ENCODE data around the gene DPP4.

DPP4 gene

GRCh38 chr2:162092008-162092390 lies 18.0 kb upstream of the DPP4 start:
- Histone ChIP-seq H3K9me3 (ENCODE audit: low read depth, low read length) (no peaks in the 10 kb centered on the region), H3K27ac (no peak overlapping the region), H3K4me3 (no peak overlapping the region), H3K9ac (ENCODE audit: insufficient read length) (no peak overlapping the region), H3K36me3 (ENCODE audit: insufficient read depth, low read length) (no peaks in the 10 kb centered on the region)
- no peak for TF ChIP-seq EZH2 (IDR thresholded peaks at IDR 0.05)
- no peak for TF ChIP-seq FOXP2 (optimal IDR thresholded peaks at IDR 0.05; ENCODE audit: control extremely low read depth, extremely low read length, insufficient read depth)
- no peak for TF ChIP-seq POLR2AphosphoS5 (IDR thresholded peaks at IDR 0.05; ENCODE audit: borderline replicate concordance, low read depth, low read length)
- no peak for DNase-seq (ENCODE audit: low read depth, low spot score)

GRCh38 chr2:162091325-162092007 lies 17.5 kb upstream of the DPP4 start:
- H3K36me3 ChIP-seq (ENCODE audit: insufficient read depth, low read length): no peaks in the 10 kb centered on the region
- TF ChIP-seq EZH2 (IDR thresholded peaks at IDR 0.05) (no peak), FOXP2 (optimal IDR thresholded peaks at IDR 0.05; ENCODE audit: control extremely low read depth, extremely low read length, insufficient read depth) (no peak), POLR2AphosphoS5 (IDR thresholded peaks at IDR 0.05; ENCODE audit: borderline replicate concordance, low read depth, low read length) (no peak)
- H3K4me3 ChIP-seq: no peak overlapping the region
- H3K9ac ChIP-seq (ENCODE audit: insufficient read length): no peak overlapping the region
- H3K9me3 ChIP-seq (ENCODE audit: low read depth, low read length): no peaks in the 10 kb centered on the region
- no peak for DNase-seq (ENCODE audit: low read depth, low spot score)
- no peak overlapping the region for H3K27ac ChIP-seq

- Histone ChIP-seq H3K27ac (no peak overlapping the region), H3K9me3 (ENCODE audit: low read depth, low read length) (no peaks in the 10 kb centered on the region), H3K36me3 (ENCODE audit: insufficient read depth, low read length) (no peaks in the 10 kb centered on the region), H3K9ac (ENCODE audit: insufficient read length) (no peak overlapping the region), H3K4me3 (no peak overlapping the region)
- no peak for TF ChIP-seq EZH2 (IDR thresholded peaks at IDR 0.05)
- no peak for TF ChIP-seq POLR2AphosphoS5 (IDR thresholded peaks at IDR 0.05; ENCODE audit: borderline replicate concordance, low read depth, low read length)
- no peak for TF ChIP-seq FOXP2 (optimal IDR thresholded peaks at IDR 0.05; ENCODE audit: control extremely low read depth, extremely low read length, insufficient read depth)
- no peak for DNase-seq (ENCODE audit: low read depth, low spot score)
Observed at GRCh38 chr2:162090109-162090508, 16.1 kb upstream of the DPP4 start.

DNA sequence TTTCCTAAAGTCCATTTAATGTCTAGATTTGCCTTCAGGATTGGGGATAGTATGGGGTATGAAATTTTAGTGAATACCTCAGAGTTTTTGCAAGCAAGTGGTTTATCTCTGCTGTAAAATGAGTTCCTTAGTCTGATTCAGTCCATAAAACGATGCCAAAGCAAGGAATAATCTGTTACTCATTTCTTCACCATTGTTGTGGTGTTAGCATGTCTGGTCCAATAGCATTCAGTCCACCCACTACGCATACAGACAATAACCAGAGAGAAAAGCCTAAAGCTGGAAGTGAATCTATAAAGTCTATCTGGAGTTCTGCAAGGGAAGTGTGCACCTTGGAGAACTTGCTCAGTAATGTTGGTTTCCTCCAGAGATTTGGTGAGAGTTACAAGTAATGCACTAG lies 12.9 kb upstream of the DPP4 start:
- no peak for TF ChIP-seq POLR2AphosphoS5 (IDR thresholded peaks at IDR 0.05; ENCODE audit: borderline replicate concordance, low read depth, low read length)
- no peak for TF ChIP-seq FOXP2 (optimal IDR thresholded peaks at IDR 0.05; ENCODE audit: control extremely low read depth, extremely low read length, insufficient read depth)
- TF ChIP-seq EZH2 (IDR thresholded peaks at IDR 0.05): no peak
- H3K36me3 ChIP-seq (ENCODE audit: insufficient read depth, low read length): no peaks in the 10 kb centered on the region
- DNase-seq (ENCODE audit: low read depth, low spot score): no peak
- H3K9ac ChIP-seq (ENCODE audit: insufficient read length): no peak overlapping the region
- H3K27ac ChIP-seq: no peak overlapping the region
- H3K9me3 ChIP-seq (ENCODE audit: low read depth, low read length): no peaks in the 10 kb centered on the region
- H3K4me3 ChIP-seq: no peak overlapping the region

- Histone ChIP-seq H3K4me3 (no peak overlapping the region), H3K9me3 (ENCODE audit: low read depth, low read length) (no peaks in the 10 kb centered on the region), H3K9ac (ENCODE audit: insufficient read length) (no peak overlapping the region), H3K27ac (no peak overlapping the region), H3K36me3 (ENCODE audit: insufficient read depth, low read length) (no peaks in the 10 kb centered on the region)
- no peak for TF ChIP-seq FOXP2 (optimal IDR thresholded peaks at IDR 0.05; ENCODE audit: control extremely low read depth, extremely low read length, insufficient read depth)
- TF ChIP-seq POLR2AphosphoS5 (IDR thresholded peaks at IDR 0.05; ENCODE audit: borderline replicate concordance, low read depth, low read length): no peak
- no peak for TF ChIP-seq EZH2 (IDR thresholded peaks at IDR 0.05)
- no peak for DNase-seq (ENCODE audit: low read depth, low spot score)
Observed at GRCh38 chr2:162085090-162085891, 11.3 kb upstream of the DPP4 start.

DNA sequence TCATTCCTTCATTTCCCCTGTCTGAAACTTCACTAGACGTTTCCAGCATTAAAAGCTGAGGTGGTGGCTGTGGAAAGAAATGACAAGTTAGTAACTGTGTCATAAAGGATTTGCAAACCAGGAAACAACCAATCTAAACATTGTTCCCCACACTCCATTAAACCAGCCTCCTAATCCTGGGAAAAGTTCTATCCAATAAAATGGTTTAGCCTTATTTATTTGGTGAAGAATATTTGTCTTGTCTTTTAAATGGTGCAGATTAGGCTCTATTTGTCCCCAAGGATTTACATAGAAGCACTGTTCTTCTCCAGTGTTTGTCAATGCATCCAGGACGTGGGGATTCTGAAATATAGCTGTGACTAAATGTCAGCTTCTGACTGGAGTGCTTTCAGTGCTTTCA lies 10.5 kb upstream of the DPP4 start:
- TF ChIP-seq EZH2 (IDR thresholded peaks at IDR 0.05) (no peak), POLR2AphosphoS5 (IDR thresholded peaks at IDR 0.05; ENCODE audit: borderline replicate concordance, low read depth, low read length) (no peak), FOXP2 (optimal IDR thresholded peaks at IDR 0.05; ENCODE audit: control extremely low read depth, extremely low read length, insufficient read depth) (no peak)
- Histone ChIP-seq H3K9ac (ENCODE audit: insufficient read length) (no peak overlapping the region), H3K9me3 (ENCODE audit: low read depth, low read length) (no peaks in the 10 kb centered on the region), H3K36me3 (ENCODE audit: insufficient read depth, low read length) (no peaks in the 10 kb centered on the region), H3K27ac (no peak overlapping the region), H3K4me3 (no peak overlapping the region)
- no peak for DNase-seq (ENCODE audit: low read depth, low spot score)

DNA sequence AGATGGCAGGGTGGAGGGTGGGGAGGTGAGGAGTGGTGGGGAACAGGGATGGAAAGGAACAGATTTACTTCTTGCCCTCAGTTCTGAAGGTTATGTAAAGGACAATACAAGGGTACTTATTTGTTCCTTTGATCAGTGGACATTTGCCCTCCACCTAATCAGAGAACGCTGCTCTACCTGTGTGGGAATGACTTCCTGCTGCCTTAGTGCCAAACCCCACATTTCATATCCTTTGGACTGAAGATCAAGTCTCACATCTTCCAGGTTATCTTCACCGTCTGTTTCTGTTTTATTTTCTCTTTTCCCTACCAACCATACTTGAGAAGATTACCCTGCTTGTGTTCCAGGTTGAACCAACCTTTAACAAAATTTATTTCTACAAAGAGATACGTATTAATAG lies 8.7 kb upstream of the DPP4 start:
- Histone ChIP-seq H3K9ac (ENCODE audit: insufficient read length) (no peak overlapping the region), H3K36me3 (ENCODE audit: insufficient read depth, low read length) (no peaks in the 10 kb centered on the region), H3K27ac (no peak overlapping the region), H3K4me3 (no peak overlapping the region), H3K9me3 (ENCODE audit: low read depth, low read length) (no peaks in the 10 kb centered on the region)
- DNase-seq (ENCODE audit: low read depth, low spot score): no peak
- no peak for TF ChIP-seq POLR2AphosphoS5 (IDR thresholded peaks at IDR 0.05; ENCODE audit: borderline replicate concordance, low read depth, low read length)
- no peak for TF ChIP-seq FOXP2 (optimal IDR thresholded peaks at IDR 0.05; ENCODE audit: control extremely low read depth, extremely low read length, insufficient read depth)
- no peak for TF ChIP-seq EZH2 (IDR thresholded peaks at IDR 0.05)

- H3K4me3 ChIP-seq: no peak overlapping the region
- H3K9ac ChIP-seq (ENCODE audit: insufficient read length): no peak overlapping the region
- no peaks in the 10 kb centered on the region for H3K36me3 ChIP-seq (ENCODE audit: insufficient read depth, low read length)
- DNase-seq (ENCODE audit: low read depth, low spot score): no peak
- H3K9me3 ChIP-seq (ENCODE audit: low read depth, low read length): no peaks in the 10 kb centered on the region
- no peak overlapping the region for H3K27ac ChIP-seq
- no peak for TF ChIP-seq FOXP2 (optimal IDR thresholded peaks at IDR 0.05; ENCODE audit: control extremely low read depth, extremely low read length, insufficient read depth)
- TF ChIP-seq POLR2AphosphoS5 (IDR thresholded peaks at IDR 0.05; ENCODE audit: borderline replicate concordance, low read depth, low read length): no peak
- TF ChIP-seq EZH2 (IDR thresholded peaks at IDR 0.05): no peak
Observed at GRCh38 chr2:162082036-162082435, 8.0 kb upstream of the DPP4 start.

Measured in SK-N-MC (cell line).